ENCODE measurements around the gene INTS14. TPM values are rescaled to one million over a fixed set of nuclear protein-coding genes. Genes with fewer than 3 reads are reported as not detected.

Gene INTS14
- total RNA-seq: 23.5 and 31.2 TPM in 2 replicates

DNA sequence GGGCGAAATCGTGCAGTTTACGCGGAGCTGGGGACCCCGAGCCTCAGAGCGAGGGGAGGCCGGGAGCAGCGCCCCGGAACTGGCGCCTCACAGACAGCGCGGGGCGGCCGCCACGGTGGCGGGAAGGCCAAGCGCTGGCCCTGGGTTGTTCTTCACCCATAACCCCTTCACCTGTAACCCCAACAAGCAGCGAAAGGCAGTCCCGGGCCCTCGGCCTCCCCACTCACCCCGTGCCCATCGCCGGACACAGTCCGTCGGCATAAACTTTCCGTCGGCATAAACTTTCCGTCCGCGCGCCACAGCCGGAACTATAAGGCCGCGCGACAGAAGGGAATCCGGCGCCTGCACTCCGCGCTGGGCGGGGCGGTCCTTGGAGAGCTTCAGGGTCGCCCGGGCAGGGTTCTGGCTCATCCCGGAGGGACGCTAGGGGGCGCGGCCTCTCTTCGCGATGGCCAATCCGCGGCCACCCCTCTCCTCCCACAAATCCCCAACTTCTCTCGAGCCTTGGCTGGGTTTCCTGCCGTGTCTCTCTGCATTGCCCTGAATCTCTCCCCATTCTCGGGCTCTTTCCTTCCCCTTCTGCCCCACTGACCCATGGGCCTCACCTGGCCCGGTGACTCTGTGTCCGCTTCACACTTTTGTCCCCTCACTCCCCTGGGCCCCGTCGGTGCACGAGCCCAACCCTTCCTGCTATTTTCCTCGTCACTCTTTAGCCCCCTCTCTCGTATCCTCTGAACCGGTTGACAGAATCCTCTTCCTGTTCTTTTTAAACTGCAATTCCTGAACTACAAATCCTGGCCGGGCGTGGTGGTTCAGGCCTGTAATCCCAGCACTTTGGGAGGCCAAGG, at the start of gene INTS14:
Gene INTS14 (minus strand): TSS at position 261 of the 848 bp plus-strand sequence. CDS start 3,751 bp downstream, outside the sequence.

DNA sequence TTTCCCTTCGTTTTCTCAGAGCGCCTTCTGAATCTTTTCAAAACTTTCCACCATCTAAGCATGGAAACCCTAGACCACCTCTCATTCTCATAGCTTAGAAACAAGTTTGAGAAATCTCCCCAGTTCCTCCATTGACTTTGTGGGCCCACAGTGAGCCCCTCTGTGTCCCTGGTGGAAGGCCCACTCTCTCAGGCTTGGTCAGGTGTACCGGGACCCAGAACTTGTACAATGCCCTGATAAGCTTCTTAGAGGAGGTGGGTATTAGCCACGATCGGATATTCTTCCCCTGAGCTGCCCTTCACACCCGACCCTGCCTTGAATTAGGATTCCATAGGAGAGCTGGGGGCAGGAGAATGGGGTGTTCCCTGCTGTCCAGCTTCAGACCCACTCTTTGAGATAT, 10.7 kb upstream of the INTS14 start, which contains the start of gene SLC24A1:
Gene SLC24A1 (plus strand): TSS at position 301 of the 400 bp plus-strand sequence. CDS start 2,143 bp downstream, outside the sequence.

GRCh38 chr15:65530318-65531111, 80.4 kb downstream of the INTS14 start, which contains the start of gene HACD3:
HACD3 (plus strand) TSS chr15:65530463; CDS start chr15:65530632, 169 bp downstream.

Other genes with a start within 250 kb of the INTS14 start
- not detected in 2 replicates for gene IGDCC3, start 233.1 kb downstream of the INTS14 start, total RNA-seq
- 1.2 and 1.4 TPM in 2 replicates for gene IGDCC4, start 188.2 kb downstream of the INTS14 start, total RNA-seq
- 34.6 and 41.6 TPM in 2 replicates for gene DPP8, start 93.4 kb downstream of the INTS14 start, total RNA-seq
- 57.0 and 83.2 TPM in 2 replicates for gene HACD3, start 80.7 kb downstream of the INTS14 start, total RNA-seq
- gene SLC24A1, start 10.8 kb upstream of the INTS14 start, total RNA-seq: 2.4 and 3.1 TPM in 2 replicates
- 21.2 and 21.4 TPM in 2 replicates for gene DENND4A, start 181.2 kb upstream of the INTS14 start, total RNA-seq

Measured in smooth muscle cell of bladder (primary cell).